NB4 (cell line): ENCODE data around the gene ZDHHC11.
A peak's percentile ranks its signal among the peaks of the same experiment; 100 is the strongest.

Experiments
- DNase-seq: peaks from one replicate; pipeline ENCODE4 v3.0.0; 2010; ENCODE audit warnings: low read depth
- H3K4me3 ChIP-seq: one replicate; pipeline ENCODE4 v1.5.1; 2011; ENCODE audit warnings: mild to moderate bottlenecking, low read depth, low read length, moderate library complexity
- CTCF ChIP-seq: IDR thresholded peaks from one replicate; pipeline ENCODE4 v1.5.1; 2012; ENCODE audit warnings: low read depth, low read length
- MAX ChIP-seq: IDR thresholded peaks from 2 replicates; pipeline ENCODE4 v1.6.1; 2011; ENCODE audit warnings: low read depth, low read length
- MYC ChIP-seq: IDR thresholded peaks from 2 replicates; pipeline ENCODE4 v1.6.1; 2011; ENCODE audit warnings: low read depth, low read length
- POLR2A ChIP-seq: IDR thresholded peaks from 2 replicates; pipeline ENCODE4 v1.6.1; 2011; ENCODE audit warnings: mild to moderate bottlenecking; ENCODE audit not compliant: insufficient read length; ENCODE audit errors: extremely low read depth

Gene ZDHHC11

GRCh38 chr5:870956-871355 is 20.2 kb upstream of the ZDHHC11 start:
- TF ChIP-seq MAX: no peak
- TF ChIP-seq CTCF: no peak
- no peak for TF ChIP-seq POLR2A
- no peak for TF ChIP-seq MYC
- DNase-seq: no peak
- H3K4me3 ChIP-seq: no peak overlapping the region

GRCh38 chr5:868428-869135 is 17.8 kb upstream of the ZDHHC11 start:
- no peak overlapping the region for H3K4me3 ChIP-seq
- TF ChIP-seq POLR2A (peak; percentile 7), MAX (no peak)
- DNase-seq: no peak

GRCh38 chr5:867300-867870 is 16.6 kb upstream of the ZDHHC11 start:
- TF ChIP-seq CTCF (no peak), POLR2A (no peak), MYC (no peak), MAX (no peak)
- no peak for DNase-seq
- no peak overlapping the region for H3K4me3 ChIP-seq

GRCh38 chr5:865771-866170 is 15.0 kb upstream of the ZDHHC11 start:
- no peak overlapping the region for H3K4me3 ChIP-seq
- DNase-seq: no peak
- TF ChIP-seq MAX (no peak), POLR2A (no peak), CTCF (no peak), MYC (no peak)

- DNase-seq: no peak
- no peak overlapping the region for H3K4me3 ChIP-seq
- TF ChIP-seq POLR2A: no peak
- TF ChIP-seq CTCF: no peak
- no peak for TF ChIP-seq MAX
- no peak for TF ChIP-seq MYC
These were observed 14.4 kb upstream of the ZDHHC11 start for GRCh38 chr5:865168-865521.

- no peak for DNase-seq
- TF ChIP-seq MYC (no peak), POLR2A (no peak), MAX (no peak), CTCF (no peak)
- H3K4me3 ChIP-seq: no peak overlapping the region
These were observed 13.8 kb upstream of the ZDHHC11 start for GRCh38 chr5:864492-865167.
